HG03439 (cell line): ENCODE data around the gene TGM5.
A peak's percentile ranks its signal among the peaks of the same experiment; 100 is the strongest.
"Not testable (repeated sequence)": the region's sequence is repeated elsewhere in the genome, so short reads cannot be mapped to it uniquely, and the experiment has no call there.

ENCODE experiments used
- ATAC-seq: cut with Tn5 transposase; IDR thresholded peaks from one replicate; pipeline ENCODE4 v1.9.1; 2021; ENCODE audit warnings: mild to moderate bottlenecking, moderate library complexity; ENCODE audit not compliant: unreplicated experiment

Gene TGM5

GRCh38 chr15:43198992-43199391 lies 67.7 kb downstream of the TGM5 start:
- ATAC-seq, result no peak

GRCh38 chr15:43198556-43198955 lies 68.2 kb downstream of the TGM5 start:
- not testable (repeated sequence) for ATAC-seq

GRCh38 chr15:43197773-43198172 lies 69.0 kb downstream of the TGM5 start:
- ATAC-seq, result not testable (repeated sequence)

GRCh38 chr15:43196760-43197548 lies 69.8 kb downstream of the TGM5 start:
- no peak for ATAC-seq

GRCh38 chr15:43194795-43195194 lies 71.9 kb downstream of the TGM5 start:
- no peak for ATAC-seq

- no peak for ATAC-seq
Measured at GRCh38 chr15:43193710-43194109, 73.0 kb downstream of the TGM5 start.

- no peak for ATAC-seq
Measured at GRCh38 chr15:43190178-43190577, 76.5 kb downstream of the TGM5 start.

GRCh38 chr15:43189296-43189695 lies 77.4 kb downstream of the TGM5 start:
- ATAC-seq, result no peak

GRCh38 chr15:43187544-43188155 lies 79.1 kb downstream of the TGM5 start:
- ATAC-seq, result no peak

- ATAC-seq, result peak; percentile 26
Measured at GRCh38 chr15:43186003-43186353, 80.8 kb downstream of the TGM5 start.

- ATAC-seq, result peak; percentile 92
Measured at GRCh38 chr15:43185157-43186002, 81.3 kb downstream of the TGM5 start, which contains the start of gene CCNDBP1. TSS of gene CCNDBP1 (plus strand) at chr15:43185403. CDS start at chr15:43185499, 96 bp downstream.

- peak; percentile 3 for ATAC-seq
Measured at GRCh38 chr15:43184407-43185124, 82.2 kb downstream of the TGM5 start.

GRCh38 chr15:43183270-43183669 lies 83.5 kb downstream of the TGM5 start:
- ATAC-seq, result no peak
